Loucy (cell line): ENCODE measurements around the gene COG8.

Source experiments
- CTCF ChIP-seq: fragments of 200-600 bp; sonication (generic); conservative IDR thresholded peaks from 2 replicates; pipeline ENCODE4 v1.5.1; 2014; ENCODE audit warnings: mild to moderate bottlenecking, antibody characterized with exemption, low read length
- EZH2phosphoT487 ChIP-seq: fragments of 200-600 bp; IDR thresholded peaks from 2 replicates; pipeline ENCODE4 v1.6.1; 2018; ENCODE audit warnings: antibody characterized with exemption, mild to moderate bottlenecking, moderate library complexity, borderline replicate concordance

- TF ChIP-seq CTCF (no peak), EZH2phosphoT487 (no peak)
These were observed 641 bp downstream of the COG8 start for GRCh38 chr16:69338557-69339288.
